Suppressor macrophage treated with lipopolysaccharide for 4 hours (primary cell): ENCODE measurements around the gene ZNF280D.
"Not testable (repeated sequence)": the region's sequence is repeated elsewhere in the genome, so short reads cannot be mapped to it uniquely, and the experiment has no call there.

Source experiments
- DNase-seq: peaks from one replicate; pipeline ENCODE4 v3.0.0-alpha.2; 2020

The ZNF280D gene, protein sequence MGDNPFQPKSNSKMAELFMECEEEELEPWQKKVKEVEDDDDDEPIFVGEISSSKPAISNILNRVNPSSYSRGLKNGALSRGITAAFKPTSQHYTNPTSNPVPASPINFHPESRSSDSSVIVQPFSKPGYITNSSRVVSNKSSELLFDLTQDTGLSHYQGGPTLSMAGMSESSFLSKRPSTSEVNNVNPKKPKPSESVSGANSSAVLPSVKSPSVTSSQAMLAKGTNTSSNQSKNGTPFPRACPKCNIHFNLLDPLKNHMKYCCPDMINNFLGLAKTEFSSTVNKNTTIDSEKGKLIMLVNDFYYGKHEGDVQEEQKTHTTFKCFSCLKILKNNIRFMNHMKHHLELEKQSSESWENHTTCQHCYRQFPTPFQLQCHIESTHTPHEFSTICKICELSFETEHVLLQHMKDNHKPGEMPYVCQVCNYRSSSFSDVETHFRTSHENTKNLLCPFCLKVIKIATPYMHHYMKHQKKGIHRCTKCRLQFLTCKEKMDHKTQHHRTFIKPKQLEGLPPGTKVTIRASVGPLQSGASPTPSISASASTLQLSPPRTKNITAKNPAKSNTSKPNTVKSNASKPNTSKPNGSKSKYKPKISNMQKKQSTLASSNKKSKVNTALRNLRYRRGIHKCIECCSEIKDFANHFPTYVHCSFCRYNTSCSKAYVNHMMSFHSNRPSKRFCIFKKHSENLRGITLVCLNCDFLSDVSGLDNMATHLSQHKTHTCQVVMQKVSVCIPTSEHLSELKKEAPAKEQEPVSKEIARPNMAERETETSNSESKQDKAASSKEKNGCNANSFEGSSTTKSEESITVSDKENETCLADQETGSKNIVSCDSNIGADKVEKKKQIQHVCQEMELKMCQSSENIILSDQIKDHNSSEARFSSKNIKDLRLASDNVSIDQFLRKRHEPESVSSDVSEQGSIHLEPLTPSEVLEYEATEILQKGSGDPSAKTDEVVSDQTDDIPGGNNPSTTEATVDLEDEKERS

DNA sequence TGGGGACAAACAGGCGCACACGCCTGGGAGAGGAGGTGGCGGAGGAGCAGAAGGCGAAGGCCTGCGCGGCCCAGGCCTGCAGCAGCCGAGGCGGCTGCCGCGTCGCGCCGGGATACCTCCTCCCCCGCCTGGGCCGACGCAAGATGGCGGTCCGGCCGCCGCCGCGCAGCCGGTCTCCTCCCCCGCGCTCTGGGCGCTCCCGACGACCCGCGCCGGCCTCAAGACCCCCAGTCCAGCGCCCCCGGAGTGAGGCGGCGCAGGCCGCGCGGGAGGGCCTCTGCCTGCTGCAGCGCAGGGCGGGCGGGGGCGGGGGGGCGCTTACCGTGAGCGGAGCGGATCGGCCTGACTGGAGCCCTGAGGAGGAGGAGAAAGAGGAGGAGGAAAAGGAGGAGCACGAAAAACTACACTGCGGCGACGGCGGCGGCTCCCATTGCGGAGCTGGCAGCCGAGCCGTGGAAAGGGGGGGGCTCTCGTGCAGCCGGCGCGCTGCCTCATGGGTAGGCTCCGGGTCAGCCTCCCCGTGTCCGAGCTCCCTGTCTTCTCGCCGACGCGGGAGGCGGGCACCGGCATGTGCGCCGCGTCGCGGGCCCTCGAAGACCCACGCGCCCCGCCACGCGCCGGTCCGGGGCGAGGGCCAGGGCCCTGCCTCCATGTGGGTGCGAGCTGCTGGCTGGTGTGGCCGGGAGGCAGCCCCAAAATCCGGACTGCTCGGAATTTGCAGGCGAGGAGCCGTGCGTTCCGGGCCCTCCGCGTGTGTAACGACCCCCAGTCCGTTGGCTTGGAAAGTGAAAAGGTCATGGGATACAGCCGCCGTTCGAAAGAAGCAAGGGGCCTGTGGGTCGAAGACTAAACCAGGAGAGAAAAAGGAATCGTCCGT lies at the start of gene ZNF280D:
Gene ZNF280D, minus strand, starts transcription at position 374 of the 877 bp plus-strand sequence. CDS start 26,400 bp downstream, outside the sequence.
- peak; percentile 79 for DNase-seq

DNA sequence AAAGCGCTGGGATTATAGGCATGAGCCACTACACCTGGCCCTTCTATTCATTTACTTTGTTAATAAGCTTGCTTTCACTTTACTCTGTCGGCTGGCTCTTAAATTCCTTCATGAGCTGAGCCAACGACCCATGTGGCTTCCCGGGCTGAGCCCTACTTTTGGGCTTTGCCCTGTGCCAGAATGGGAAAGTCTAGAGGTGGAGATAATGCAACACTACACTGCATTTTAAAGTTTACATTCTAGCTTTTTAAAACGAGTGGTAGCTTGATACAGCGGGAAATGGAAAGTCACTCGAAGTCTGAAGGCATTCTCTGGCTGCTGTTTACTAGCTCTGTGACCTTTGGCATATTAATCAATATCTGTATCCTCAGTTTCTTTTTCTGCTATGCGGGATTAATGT lies 49.0 kb upstream of the ZNF280D start:
- no peak for DNase-seq

DNA sequence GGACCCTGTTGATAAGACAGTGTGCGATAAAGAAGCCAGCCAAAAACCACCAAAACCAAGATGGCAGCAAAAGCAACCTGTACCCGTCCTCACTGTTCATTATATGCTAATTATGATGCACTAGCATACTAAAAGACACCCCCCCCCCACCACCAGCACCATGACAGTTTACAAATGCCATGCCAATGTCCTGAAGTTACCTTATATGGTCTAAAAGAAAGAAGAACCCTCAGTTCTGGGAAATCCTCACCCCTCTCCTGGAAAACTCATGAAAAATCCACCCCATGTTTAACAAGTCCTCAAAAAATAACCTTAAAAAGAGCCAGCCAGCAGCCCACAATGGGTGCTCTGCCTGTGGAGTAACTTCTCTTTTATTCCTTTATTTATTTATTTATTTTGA lies 48.4 kb upstream of the ZNF280D start:
- no peak for DNase-seq

DNA sequence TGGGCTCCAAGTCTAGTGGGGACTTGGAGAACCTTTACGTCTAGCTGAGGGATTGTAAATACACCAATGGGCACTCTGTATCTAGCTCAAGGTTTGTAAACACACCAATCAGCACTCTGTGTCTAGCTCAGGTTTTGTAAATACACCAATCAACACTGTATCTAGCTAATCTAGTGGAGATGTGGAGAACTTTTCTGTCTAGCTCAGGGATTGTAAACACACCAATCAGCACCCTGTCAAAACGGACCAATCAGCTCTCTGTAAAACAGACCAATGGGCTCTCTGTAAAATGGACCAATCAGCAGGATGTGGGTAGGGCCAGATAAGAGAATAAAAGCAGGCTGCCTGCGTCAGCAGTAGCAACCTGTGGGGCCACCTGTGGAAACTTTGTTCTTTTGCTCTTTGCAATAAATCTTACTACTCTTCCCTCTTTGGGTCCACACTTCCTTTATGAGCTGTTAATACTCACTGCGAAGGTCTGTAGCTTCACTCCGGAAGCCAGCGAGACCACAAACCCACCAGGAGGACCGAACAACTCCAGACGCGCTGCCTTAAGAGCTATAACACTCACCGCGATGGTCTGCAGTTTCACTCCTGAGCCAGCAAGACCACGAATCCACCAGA lies 46.9 kb upstream of the ZNF280D start:
- DNase-seq, result not testable (repeated sequence)

DNA sequence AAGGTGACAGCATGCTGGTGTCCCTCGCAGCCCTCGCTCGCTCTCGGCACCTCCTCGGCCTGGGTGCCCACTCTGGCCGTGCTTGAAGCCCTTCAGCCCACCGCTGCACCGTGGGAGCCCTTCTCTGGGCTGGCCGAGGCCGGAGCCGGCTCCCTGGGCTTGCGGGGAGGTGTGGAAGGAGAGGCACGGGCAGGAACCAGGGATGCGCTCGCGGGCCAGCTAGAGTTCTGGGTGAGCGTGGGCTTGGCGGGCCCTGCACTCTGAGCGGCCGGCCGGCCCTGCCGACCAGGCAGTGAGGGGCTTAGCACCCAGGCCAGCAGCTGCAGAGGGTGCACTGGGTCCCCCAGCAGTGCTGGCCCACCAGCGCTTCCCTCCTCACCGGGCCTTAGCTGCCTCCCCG lies 46.1 kb upstream of the ZNF280D start:
- DNase-seq, result not testable (repeated sequence)

DNA sequence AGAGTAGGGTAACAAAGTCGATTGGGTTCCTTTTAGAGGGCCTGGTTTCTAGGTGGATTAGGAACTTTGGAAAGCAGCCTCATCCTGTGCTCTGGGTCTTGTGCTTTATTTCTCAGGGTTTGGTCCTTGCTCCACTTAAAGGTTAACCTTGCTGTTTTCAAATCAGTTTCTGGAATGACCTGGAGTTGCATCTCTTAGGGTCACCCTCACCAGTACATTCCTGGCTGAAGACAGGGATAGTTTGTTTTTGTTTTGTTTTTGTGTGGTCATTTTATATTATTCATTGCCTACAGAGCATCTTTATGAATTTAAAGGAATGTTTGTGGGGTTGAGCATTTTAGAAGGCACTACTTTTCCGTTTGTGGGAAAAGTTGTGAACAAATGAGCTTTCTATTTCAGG lies 45.5 kb upstream of the ZNF280D start:
- DNase-seq, result no peak

DNA sequence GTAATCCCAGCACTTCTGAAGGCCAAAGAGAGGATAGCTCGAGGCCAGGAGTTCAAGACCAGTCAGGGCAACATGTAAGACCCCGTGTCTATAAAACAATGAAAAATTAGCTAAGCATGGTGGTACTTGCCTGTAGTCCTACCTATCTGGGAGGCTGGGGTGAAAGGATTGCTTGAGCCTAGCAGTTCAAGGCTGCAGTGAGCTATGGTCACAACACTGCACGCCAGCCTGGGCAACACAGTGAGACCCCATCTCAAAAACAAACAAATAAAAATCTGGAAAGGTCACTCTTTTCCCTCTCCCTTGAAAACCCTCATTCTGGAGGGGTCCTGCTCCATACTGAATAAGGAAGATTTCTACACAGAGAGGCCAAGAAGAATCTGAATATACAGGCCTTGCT lies 43.5 kb upstream of the ZNF280D start:
- no peak for DNase-seq

DNA sequence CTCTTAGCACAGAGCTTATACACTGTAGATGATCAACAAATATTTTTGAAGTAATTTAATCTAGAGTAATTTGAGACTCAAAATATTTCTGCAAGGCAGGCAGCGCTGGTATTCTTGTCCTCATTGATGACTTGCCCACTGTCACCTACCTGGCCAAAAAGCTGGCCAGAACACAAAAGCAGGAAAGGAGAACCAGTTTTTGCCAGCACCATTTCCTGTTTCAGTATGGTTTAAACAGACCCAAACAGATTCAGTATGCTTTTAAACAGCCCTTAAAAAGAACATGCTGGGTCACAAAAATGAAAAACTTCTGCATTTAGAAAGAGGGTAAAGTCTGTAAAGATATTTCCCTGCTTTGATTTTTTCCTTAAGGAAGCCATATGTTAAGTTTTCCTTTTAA lies 42.3 kb upstream of the ZNF280D start:
- DNase-seq, result no peak

DNA sequence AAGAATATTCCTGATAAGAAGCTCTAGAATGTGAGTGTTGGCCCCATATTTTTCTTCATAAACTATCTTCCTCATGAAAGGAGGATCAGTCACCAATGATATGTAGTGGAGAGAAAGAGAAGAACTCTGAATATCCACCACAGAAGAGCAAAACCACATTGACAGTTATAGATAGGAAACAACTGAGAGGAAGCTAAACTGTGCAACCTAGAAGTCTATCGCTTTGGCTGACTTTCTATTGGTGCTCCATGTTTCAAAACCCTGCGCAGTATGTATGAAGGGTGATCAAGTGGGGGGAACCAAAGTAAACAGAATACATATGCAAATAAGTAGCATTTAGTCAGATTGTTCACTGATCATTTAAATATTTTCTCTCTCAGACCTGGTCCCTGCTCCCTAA lies 41.0 kb upstream of the ZNF280D start:
- DNase-seq, result no peak

DNA sequence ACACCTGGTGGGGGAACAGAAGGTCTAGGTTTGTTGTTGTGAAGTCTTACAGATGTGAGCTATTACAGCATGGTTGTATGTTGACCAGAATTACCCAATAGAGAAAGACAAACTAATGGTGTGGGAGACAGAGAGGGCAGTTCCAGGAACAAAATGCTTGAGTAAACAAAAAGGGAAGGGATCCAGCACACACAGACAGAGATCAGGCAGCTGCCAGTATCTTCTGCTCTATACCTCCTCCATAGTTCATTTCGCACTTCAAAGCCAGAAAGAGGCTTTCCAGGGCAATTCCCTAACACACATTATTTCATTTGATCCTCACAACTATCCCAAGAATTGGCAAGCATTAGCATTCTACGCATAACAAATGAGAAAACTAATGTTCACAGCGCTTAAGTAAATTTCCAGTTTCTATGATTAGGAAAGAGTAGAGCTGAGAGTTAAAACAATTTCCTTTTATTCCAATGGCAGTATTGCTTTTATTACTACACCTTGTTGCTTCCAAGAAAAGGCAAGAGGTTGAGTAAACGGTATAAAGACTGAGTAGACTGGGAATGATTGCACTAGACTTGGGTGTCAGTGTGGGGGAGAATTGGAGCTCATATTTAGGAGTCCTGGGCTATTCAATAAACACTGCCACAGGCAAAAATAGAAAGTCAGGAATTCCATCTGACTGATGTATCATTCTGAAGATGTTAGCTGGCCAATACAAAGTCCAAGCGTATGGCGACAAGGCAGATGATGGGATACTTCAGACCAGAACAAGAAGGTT lies 39.7 kb upstream of the ZNF280D start:
- peak; percentile 36 for DNase-seq

DNA sequence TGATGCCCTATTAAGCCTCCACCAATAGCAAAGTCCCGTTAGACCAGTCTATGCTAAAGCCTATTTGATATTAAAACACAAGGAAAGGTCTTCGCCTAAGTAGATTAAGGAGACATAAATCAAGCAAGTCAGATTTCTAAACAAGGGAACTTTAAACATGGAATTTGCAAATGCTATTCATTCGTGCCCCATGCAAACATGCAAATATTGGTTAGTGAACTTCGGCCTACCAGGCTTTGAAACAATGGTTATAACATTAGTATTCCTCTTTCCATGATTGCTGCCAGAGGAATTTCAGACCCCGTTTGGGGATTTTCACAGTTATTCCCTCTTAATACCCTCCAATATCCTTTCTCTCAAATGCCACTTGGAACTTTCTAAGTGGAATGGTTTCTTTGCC lies 36.9 kb upstream of the ZNF280D start:
- no peak for DNase-seq

DNA sequence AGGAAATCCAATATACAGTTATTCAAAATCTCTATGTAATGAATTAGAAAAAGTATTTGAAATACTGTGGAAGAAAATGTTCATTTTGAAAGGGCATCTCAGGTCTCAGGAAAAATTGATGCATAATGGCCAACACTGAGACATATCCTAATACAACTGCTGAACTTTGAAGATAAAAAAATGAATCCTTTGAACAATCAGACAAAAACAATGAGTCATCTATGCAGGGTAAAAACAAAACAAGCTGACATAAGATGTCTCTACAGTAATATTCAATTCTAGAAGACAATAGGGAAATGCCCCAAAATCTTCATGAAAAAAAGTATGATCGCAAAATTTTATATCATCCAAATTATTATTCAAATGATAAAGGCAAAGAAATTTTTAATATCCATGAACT lies 34.0 kb upstream of the ZNF280D start:
- DNase-seq, result peak; percentile 25

DNA sequence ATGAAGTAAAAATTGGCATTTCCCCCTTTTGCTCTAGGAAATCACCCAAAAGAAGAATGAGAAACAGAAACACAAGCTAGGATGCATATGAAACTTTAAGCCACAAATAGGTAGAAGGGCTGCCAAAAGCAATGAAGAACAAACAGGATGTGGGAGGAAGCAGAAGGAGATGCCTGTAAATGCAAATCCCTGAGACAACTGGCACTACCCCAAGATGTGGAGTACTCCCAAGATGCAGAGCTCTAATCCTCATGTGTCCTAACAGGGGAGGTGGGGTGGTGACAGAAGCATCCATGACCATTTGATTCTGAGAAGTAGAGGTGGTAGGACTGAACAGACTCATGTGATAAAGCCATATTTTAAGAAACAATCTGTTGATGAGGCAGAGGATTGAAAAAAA lies 31.9 kb upstream of the ZNF280D start:
- DNase-seq, result no peak

DNA sequence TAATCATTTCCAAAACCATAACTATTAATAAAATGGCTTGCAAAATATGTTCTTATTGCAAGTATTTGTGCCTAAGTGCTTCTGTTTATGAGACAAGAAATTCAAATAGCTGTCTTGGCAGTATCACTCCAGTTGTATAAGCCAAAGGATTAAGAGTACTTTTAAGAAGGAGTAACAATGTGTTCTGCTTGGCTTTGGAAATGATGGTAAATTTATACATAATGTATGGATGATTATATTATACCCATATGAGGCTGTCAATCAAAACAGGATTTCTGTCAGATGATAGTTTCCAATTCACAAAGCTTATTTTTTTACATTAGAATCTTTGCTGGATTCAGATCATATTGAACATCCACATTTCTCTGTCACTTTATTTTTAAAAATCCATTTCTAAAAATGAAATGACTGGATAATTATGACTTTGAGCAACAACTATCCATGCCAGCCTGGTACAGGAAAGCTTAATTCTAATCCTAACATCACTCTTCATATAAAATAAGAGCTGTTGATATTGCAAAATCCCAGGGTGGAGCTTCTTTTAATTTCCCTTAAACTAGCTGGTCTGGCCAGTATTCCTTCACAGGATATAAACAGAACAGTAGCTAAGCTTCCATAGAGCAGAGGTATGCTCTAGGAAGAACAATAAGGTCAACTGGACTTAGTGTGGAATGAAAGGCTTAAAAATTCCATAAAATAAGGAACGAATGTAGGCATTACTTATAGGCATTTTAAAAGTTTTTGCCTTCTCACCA lies 30.0 kb upstream of the ZNF280D start:
- no peak for DNase-seq

DNA sequence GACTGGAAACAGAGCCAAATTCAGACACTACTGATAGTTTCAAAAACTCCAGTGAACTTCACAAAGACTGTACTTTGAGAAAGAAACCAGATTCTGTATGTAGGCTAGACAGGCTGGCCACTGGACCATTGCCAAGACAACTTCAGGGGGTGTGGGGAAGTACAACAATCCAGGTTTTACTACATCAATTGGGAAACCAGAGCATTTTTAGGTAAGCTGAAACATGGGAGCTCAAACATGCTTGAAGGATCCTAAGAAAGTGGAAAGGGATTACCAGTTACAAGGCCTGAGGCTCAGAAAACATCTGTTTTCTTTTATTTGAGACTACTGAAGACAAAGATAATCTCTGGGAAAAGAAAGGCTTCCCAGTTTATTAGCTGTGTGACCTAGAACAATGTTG lies 26.9 kb upstream of the ZNF280D start:
- DNase-seq, result no peak

DNA sequence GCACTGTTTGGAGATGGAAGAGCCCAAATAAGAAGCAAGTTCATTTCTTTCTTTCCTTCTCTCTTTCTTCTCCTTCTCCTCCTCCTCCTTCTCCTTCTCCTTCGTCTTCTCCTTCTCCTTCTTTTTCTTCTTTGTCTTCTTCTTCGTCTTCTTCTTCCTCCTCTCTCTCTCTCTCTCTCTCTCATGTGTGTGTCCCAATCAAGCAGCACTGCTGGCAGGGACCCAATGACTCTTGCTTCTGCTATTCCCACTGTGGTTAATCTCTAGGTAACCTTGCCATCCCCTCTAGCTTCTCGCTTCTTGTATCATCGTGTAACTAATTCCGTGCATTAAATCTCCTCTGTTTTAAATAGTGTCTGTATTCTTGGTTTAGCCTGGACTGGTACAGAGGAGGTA lies 26.1 kb upstream of the ZNF280D start:
- DNase-seq, result peak; percentile 30

DNA sequence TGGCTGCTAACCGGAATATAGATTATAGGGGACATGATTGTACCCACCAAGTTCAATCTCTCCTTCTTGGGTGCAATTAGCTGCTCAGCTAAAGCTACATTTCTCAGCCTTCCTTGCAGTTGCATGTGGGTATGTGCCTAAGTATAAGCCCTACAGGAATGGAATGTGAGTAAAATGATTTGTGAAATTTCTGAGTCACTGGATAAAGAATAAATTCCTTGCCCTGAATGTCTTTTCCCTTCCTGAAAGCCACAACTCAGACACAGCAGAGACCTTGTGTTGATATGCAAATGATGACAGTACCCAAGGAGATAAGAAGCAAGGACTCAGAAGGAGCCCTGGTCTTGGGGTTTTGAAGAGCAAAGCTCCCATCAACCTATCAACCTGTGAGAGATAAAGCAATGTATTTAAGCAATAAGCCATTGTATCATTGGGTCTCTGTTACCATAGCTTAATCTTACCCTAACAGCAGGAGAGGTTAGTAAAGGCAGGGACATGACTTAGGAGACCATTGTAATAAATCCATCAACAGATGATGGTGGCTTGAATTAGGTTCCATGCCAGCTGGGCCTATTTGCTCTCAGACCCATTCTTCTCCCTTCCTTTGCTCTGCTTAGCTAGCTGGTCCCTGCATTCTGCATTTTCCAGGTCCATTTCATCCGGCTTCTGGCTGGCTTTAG lies 25.6 kb upstream of the ZNF280D start:
- no peak for DNase-seq

DNA sequence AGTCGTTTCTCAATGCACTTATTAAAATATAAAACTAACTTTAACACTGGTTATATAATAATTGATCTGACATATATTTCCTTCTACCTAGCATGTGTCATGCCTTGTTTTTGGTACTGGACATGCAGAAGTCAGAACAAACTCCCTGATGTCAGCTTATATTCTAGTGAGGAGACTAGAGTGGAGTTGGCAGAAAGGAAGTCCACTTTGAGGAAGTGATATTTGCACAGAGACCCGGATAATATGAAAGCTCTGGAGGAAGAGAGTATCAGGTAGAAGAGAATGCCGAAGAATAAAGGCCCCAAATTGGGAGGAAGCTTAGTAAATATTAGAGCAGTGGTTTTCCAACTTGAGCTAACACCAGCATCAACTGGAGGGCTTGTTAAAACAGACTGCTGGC lies 24.6 kb upstream of the ZNF280D start:
- peak; percentile 25 for DNase-seq

DNA sequence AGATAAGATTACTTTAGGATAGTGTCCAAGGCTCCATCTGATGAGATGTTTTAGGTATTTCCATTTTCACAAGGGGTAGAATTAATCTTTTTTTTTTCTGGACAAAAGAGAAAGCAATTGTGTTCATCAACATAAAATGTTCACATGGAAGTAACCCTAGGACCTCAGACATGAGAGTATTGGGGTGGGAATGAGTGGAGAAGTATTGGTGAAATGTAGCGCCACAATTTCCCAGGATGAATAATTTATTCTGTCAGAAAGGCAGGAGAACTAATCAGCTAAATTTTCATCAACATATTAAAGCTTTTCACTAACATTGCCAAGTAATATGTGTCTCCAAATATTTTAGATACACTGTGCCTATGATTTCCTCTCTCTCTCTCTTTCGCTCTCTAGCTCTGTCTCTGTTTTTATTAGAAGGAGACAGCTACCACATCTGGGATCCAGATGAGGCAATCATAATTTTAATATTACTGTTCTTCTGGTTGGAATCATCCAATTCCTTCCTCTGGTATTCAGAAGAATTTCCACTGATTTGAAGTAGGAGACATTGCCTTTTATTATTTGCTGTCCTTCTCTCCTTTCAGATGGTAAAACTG lies 21.6 kb upstream of the ZNF280D start:
- no peak for DNase-seq

DNA sequence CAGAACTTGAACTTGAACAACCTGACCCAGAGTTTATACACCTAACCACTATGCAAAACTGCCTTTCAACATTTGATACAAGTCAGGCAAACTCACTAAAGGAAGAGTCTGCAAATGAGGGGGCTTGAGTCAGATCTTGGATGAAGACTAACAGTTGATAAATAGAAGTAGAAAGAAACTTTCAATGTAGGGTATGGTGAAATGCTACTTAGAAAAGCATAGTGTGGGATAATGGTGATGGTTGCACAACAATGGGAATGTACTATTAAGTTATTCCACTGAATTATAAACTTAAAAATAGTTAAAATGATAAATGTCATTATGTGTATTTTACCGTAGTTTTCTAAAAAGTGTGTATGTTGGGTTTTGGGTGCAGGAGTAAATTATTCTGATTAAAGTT lies 19.7 kb upstream of the ZNF280D start:
- no peak for DNase-seq
